Stimulated activated effector memory CD8-positive, alpha-beta T cell treated with anti-CD3 and anti-CD28 coated beads, Interleukin-12 subunit alpha, Interleukin-12 subunit beta, amount 100 ng/mL, for 72 hours (primary cell): ENCODE data around the gene EPHA7.

ENCODE experiments used
- ATAC-seq: fragments of 150-1000 bp; cut with Tn5 transposase; 2 replicates; pipeline ENCODE4 v1.10.0; 2021
- DNase-seq, 2 donors: peaks; one replicate each; pipeline ENCODE4 v3.0.0; 2021 to 2022; ENCODE audit warnings: low spot score in 2 of 2
- H3K27ac Mint-ChIP-seq: one replicate; pipeline ENCODE4 v1.8.0; 2022; ENCODE audit warnings: mild to moderate bottlenecking, mixed read lengths
- H3K36me3 Mint-ChIP-seq: one replicate; pipeline ENCODE4 v1.8.0; 2022; ENCODE audit warnings: mild to moderate bottlenecking, mixed read lengths
- H3K4me1 Mint-ChIP-seq: one replicate; pipeline ENCODE4 v1.8.0; 2022; ENCODE audit warnings: mixed read lengths
- H3K4me3 Mint-ChIP-seq: one replicate; pipeline ENCODE4 v1.8.0; 2022; ENCODE audit warnings: mild to moderate bottlenecking, mixed read lengths
- H3K9me3 Mint-ChIP-seq: one replicate; pipeline ENCODE4 v1.8.0; 2022; ENCODE audit warnings: mixed read lengths

The EPHA7 gene

GRCh38 chr6:93419304-93420162 is at the start of gene EPHA7:
Gene EPHA7, minus strand, starts transcription at chr6:93419559. Its CDS starts 218 bp downstream, at chr6:93419341.
- Mint-ChIP-seq H3K4me3 (peak within 1 kb of the TSS; percentile 58), H3K27ac (no peak within 1 kb of the TSS), H3K4me1 (no peaks in the 10 kb centered on the region), H3K9me3 (no peaks in the 10 kb centered on the region), H3K36me3 (no peaks in the 10 kb centered on the region)
- ATAC-seq (peak; percentile 78), DNase-seq (peak in 1 of 2 donors; percentile 49)

- DNase-seq (no peak), ATAC-seq (no peak)
- Mint-ChIP-seq H3K36me3 (no peaks in the 10 kb centered on the region), H3K9me3 (peaks cover 10% of the 10 kb centered on the region), H3K27ac (no peak overlapping the region), H3K4me1 (no peaks in the 10 kb centered on the region), H3K4me3 (no peak overlapping the region)
These were observed 48.9 kb upstream of the EPHA7 start for GRCh38 chr6:93468291-93468690.

DNA sequence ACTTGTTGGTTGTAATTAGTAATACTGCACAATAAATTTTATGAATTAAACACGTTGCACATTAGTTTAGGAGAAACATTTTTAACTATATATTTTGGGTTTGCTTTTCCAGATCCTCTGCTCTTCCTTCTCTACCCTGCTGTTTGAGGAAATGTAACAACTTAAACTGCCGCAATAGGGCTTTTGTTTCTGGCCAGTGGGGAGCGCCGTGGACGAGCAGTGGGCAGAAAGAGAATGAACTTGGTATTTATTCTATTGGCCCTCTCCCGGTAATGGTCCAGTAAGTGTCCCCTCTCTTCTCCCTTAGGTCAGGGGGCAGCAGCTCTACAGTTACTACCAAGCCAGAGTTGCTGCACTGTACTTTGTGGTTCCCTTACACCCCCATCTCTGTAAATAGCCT is 35.2 kb upstream of the EPHA7 start:
- Mint-ChIP-seq H3K4me1 (no peaks in the 10 kb centered on the region), H3K9me3 (peaks cover 26% of the 10 kb centered on the region), H3K4me3 (no peak overlapping the region), H3K36me3 (no peaks in the 10 kb centered on the region), H3K27ac (no peak overlapping the region)
- ATAC-seq (no peak), DNase-seq (no peak)

- peaks cover 24% of the 10 kb centered on the region for H3K9me3 Mint-ChIP-seq
- H3K4me1 Mint-ChIP-seq, result no peaks in the 10 kb centered on the region
- H3K4me3 Mint-ChIP-seq, result no peak overlapping the region
- no peaks in the 10 kb centered on the region for H3K36me3 Mint-ChIP-seq
- H3K27ac Mint-ChIP-seq, result no peak overlapping the region
- ATAC-seq (no peak), DNase-seq (no peak)
These were observed 34.6 kb upstream of the EPHA7 start for GRCh38 chr6:93453956-93454355.

DNA sequence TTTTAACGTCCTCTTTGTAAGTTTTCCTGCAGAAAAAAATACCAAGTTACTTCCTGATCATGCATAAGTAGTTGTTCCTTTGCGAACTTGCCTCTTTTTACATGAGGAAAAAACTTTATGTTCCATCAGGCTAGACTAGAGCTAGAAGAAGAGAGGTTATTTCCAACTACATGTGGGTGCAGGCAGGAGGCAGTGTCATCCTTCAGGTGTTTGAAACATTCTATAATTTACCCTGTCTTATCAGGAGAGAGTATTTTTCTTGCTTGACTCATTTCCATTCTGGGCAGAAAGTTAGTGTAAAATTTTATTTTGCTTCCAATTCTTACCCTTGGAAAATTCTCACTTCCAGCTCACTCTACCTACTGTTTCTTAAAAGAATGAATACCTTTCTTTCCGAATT is 28.5 kb upstream of the EPHA7 start:
- Mint-ChIP-seq H3K4me1 (no peaks in the 10 kb centered on the region), H3K27ac (no peak overlapping the region), H3K4me3 (no peak overlapping the region), H3K36me3 (no peaks in the 10 kb centered on the region), H3K9me3 (peaks cover 26% of the 10 kb centered on the region)
- DNase-seq (no peak), ATAC-seq (no peak)

DNA sequence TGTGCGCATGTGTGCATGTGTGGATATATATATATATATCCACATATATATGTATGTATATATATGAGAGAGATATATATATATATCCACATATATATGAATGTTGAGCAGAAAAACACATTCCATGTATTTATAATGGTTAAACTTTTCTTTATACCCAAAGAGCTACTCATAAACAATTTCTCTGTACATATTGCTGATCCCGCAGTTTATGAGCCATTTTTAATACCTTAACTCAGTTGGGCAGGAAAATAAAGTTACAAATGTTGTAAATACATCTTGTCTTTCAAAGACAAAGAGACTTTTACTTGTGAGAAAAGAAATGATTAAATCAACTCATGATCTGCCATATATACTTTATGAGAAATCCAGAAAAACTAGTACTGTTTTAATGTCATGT is 18.1 kb upstream of the EPHA7 start:
- Mint-ChIP-seq H3K9me3 (peaks cover 7% of the 10 kb centered on the region), H3K27ac (no peak overlapping the region), H3K4me3 (no peak overlapping the region), H3K36me3 (no peaks in the 10 kb centered on the region), H3K4me1 (no peaks in the 10 kb centered on the region)
- ATAC-seq (no peak), DNase-seq (no peak)

DNA sequence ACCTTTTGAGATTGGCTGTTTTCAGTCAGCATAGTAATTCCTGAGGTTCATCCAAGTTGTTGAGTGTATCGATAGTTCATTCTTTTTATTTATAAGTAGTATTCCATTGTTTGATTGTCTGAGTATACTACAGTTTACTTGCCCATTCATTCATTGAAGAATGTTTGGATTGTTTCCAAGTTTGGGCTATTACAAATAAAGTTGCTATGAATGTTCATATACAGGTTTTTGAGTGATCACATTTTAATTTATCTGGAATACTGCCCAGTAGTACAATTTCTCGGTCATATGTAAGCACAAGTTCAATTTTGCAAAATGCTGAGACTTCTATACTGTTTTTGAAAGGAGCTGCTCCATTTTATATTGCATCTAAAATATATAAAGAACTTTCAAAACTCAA is 14.2 kb upstream of the EPHA7 start:
- ATAC-seq (no peak), DNase-seq (no peak)
- Mint-ChIP-seq H3K4me1 (no peaks in the 10 kb centered on the region), H3K27ac (no peak overlapping the region), H3K36me3 (no peaks in the 10 kb centered on the region), H3K4me3 (no peak overlapping the region), H3K9me3 (peaks cover 10% of the 10 kb centered on the region)

DNA sequence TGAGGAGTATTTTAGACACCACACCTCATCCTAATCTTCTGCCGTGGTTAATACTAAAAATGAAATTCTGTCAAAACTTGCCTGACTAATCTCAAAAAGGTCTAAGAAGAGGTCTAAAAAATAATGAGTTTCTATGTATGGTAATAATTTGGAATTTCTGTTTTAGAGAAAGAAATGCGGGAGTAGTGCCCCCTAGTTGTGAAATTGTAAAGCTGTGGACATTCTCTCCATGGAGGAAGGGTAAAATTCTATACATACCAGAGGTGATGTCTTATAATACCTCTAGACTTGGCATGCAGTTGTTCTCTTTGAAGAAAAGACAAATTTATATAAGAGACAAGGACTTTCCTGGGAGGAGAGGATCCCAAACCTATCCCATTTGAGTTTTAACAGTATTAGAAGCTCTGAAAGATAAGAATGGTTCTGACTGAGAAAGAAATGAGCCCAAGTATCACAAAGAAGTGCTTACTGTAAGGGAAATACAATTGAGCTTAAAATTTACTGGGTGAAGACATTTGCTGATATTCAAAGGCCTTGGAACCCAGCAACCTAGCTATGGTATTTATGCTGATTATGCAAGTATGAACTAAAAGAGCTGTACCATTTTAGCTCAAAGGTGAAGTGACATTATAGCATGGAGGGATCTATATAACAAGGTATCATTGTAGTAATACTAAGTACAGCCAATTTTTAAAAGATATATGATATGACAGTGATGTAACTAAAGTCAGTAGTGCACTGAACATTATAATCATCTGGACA is 5.1 kb upstream of the EPHA7 start:
- H3K36me3 Mint-ChIP-seq, result no peaks in the 10 kb centered on the region
- no peak overlapping the region for H3K27ac Mint-ChIP-seq
- H3K9me3 Mint-ChIP-seq, result peaks cover 7% of the 10 kb centered on the region
- no peak overlapping the region for H3K4me3 Mint-ChIP-seq
- DNase-seq (no peak), ATAC-seq (no peak)
- H3K4me1 Mint-ChIP-seq, result no peaks in the 10 kb centered on the region

DNA sequence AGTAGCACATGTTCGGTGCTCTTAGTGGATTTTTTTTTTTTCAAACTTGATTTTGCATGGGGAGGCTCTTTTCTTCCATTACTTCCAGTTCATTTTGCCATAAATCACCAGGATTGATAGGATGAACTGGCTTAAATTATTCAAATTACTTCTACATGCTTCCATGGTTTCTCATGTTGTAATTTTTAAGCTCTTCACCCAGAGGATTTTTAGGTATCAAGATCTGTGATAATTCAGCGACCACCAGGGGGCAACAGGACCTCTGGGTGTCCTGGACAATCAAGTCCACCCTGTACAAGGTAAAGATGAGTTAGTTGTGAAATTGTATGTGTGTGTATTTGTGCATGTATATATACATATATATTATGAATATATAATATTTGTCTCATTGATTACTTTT is 4.2 kb upstream of the EPHA7 start:
- DNase-seq, result no peak
- Mint-ChIP-seq H3K27ac (no peak overlapping the region), H3K36me3 (no peaks in the 10 kb centered on the region)

DNA sequence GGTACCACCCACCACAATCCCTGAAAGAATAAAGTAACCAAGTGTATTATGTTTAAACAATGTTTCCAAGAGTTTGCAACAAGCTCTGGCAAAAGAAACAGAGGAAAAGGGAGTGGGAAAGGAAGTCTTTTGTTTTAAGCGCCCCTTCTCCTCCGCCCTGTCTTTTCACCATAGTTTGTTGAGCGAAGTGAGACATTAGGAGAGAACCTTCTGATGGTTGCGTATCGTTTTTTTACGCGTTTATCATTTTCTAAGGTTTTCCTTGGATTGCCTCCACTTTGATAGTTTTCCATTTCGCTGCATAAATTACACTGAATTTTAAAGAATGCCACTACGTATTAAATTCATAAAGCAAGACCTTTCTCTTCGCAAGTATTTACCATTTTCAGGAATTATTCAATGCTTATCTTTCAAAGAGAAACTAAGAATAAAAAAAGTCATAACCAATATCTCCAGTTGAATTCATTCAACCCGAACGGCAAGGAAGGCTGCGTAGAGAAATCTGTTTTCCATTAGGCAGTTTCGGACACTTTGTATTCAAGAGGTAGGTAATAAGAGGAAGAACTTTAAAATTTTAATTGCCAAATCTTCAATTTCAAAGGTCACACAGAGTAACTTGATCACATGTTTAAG is 920 bp upstream of the EPHA7 start:
- Mint-ChIP-seq H3K27ac (no peak overlapping the region), H3K9me3 (no peaks in the 10 kb centered on the region), H3K36me3 (no peaks in the 10 kb centered on the region), H3K4me3 (peak overlapping the region; percentile 58), H3K4me1 (no peaks in the 10 kb centered on the region)
- ATAC-seq (no peak), DNase-seq (no peak)

More for the DNA sequence above, 4.2 kb upstream of the EPHA7 start:
- ATAC-seq, result no peak
- Mint-ChIP-seq H3K9me3 (peaks cover 5% of the 10 kb centered on the region), H3K4me3 (no peak overlapping the region), H3K4me1 (no peaks in the 10 kb centered on the region)

GRCh38 chr6:93418408-93419303 is 703 bp downstream of the EPHA7 start:
- Mint-ChIP-seq H3K4me3 (peak overlapping the region; percentile 58), H3K4me1 (no peaks in the 10 kb centered on the region), H3K9me3 (no peaks in the 10 kb centered on the region), H3K36me3 (no peaks in the 10 kb centered on the region), H3K27ac (no peak overlapping the region)
- ATAC-seq (peak; percentile 32), DNase-seq (no peak)

DNA sequence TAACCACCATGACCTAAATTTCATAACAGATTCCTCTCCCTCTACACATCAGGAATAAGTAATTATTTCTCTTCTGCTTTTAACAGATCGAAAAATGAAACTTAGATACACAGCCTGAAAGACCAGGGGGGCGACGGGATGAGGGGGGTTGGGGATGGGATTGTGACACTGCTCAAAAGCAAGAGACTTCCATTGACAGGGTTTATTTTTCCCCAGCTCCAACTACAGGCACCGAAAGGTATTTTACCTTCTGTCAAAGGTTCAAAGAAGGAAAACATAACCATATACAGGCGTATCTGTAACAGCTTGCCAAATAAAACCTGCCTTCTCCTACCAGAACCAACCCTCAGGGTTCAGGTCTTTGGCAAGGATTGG is 1.3 kb downstream of the EPHA7 start:
- Mint-ChIP-seq H3K36me3 (no peaks in the 10 kb centered on the region), H3K4me1 (no peaks in the 10 kb centered on the region), H3K27ac (no peak overlapping the region), H3K9me3 (no peaks in the 10 kb centered on the region), H3K4me3 (peak overlapping the region; percentile 58)
- DNase-seq, result no peak
- ATAC-seq, result no peak

GRCh38 chr6:93417421-93418013 is 1.8 kb downstream of the EPHA7 start:
- Mint-ChIP-seq H3K9me3 (no peaks in the 10 kb centered on the region), H3K36me3 (no peaks in the 10 kb centered on the region), H3K27ac (no peak overlapping the region), H3K4me3 (peak overlapping the region; percentile 25), H3K4me1 (no peaks in the 10 kb centered on the region)
- no peak for ATAC-seq
- no peak for DNase-seq

DNA sequence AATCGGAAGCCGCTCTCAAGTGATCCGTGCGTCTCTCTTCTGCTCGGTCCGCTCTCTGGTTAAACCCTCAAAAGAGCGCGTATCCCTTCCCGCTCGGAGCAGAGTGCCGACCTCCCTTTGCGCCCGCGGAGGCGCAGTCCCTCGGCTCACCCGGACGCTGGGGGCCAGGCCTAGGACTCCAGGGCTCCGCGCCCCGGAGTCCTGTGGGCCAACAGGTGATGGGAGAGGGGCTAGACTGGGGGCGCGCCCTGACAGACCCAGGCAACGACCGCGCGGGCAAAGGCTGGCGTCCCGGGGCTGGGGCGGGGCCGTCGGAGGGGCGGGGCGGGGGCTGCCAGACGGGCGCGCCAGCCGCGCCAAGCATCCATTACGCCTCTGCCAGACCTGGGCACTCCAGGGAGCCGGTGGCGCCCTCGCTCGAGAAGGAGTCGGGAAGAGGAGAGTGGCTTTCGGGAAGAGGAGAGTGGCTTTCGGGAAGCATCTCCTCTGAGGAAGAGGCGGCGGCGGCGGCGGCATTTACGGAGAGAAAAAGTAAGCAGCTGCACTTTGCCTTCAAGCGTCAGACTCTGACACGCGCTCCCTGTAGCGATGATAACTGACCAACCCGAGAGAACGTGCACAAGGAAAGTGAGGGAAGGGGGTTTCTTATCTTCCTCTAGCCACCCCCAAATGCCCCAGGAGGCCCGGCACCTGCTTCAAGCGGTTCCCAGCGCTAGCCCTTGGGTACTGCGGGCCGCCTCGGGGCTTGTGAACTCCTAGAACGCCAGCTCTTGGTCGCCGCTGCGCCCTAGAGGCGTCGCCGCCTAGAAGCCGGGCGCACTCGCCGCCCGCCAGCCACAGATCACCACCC is 2.6 kb downstream of the EPHA7 start:
- Mint-ChIP-seq H3K9me3 (no peaks in the 10 kb centered on the region), H3K4me1 (no peaks in the 10 kb centered on the region), H3K4me3 (peak overlapping the region; percentile 25), H3K36me3 (no peaks in the 10 kb centered on the region), H3K27ac (no peak overlapping the region)
- DNase-seq (no peak), ATAC-seq (peak; percentile 26)
